Superior temporal gyrus (tissue), 1 donor: ENCODE data around the gene EMC9.
"Not testable (repeated sequence)": the region's sequence is repeated elsewhere in the genome, so short reads cannot be mapped to it uniquely, and the experiment has no call there.

Experiments used
- DNase-seq: peaks from one replicate; pipeline ENCODE4 v3.0.0-alpha.2; 2016; ENCODE audit errors: extremely low spot score

EMC9 gene

DNA sequence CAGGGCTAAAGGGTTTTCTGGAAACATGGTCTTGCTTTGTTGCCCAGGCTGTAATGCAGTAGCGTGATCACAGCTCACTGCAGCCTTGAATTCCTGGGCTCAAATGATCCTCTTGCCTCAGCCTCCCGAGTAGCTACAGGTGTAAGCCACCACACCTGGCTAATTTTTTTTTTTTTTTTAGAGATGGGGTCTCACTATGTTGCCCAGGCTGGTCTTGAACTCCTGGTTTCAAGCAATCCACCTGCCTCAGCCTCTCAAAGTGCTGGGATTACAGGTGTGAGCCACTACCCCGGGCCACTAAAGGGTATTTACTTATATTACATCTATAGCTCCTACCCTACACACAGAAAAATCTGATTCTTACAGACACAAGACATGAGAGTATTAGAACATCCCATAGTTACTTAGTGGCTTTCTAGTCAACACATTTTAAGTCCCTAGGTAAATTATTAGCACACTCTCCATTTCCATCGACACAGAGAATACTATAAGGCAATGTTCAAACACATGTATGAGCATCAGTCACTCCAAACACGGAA lies 33.0 kb downstream of the EMC9 start:
- DNase-seq: no peak

DNA sequence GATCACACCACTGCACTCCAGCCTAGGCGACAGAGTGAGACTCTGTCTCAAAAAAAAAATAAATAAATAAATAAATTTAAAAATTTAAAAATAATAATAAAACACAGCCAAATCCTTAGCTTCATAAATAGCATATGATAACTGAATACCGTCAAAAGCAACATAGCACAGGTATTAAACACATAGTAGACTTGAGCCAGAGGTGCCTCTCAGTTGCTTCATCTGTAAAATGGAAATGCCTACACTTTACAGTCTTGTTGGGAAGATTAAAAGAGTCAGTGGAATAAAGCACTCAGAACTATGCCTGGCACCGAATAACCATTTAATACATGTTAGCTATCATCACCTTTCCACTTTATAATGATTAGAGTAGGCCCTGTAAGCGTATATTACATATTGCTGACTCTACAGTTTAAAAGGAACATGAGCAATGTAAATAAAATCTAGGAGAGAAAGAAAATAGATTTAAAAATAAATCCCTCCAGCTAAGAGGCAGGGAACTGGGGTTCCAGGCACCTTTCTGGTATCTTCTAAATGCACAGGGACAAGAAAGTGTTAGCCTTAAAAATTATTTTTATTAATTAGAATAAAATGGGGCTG lies 34.6 kb downstream of the EMC9 start:
- DNase-seq: no peak

DNA sequence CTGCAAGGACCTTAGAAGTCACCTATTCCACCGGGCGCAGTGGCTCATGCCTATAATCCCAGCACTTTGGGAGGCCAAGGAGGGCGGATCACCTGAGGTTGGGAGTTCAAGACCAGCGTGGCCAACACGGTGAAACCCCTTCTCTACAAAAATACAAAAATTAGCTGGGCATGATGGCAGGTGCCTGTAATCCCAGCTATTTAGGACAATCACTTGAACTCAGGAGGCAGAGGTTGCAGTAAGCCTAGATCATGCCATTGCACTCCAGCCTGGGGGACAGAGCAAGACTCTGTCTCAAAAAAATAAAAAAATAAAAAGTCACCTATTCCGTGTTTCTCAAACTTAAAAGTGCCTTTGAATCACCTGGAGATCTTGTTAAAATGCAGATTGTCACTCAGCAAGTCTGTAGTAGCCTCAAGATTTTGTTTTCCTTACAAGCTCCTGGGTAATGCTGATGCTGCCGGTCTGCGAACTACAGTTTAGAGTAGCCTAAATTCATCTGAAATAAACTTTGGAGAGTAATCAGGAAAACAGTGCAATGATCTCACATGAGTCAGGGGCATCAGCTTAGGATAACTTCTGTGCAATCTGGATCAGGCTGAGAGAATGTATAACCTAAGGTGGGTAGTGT lies 35.7 kb downstream of the EMC9 start:
- DNase-seq: not testable (repeated sequence)

DNA sequence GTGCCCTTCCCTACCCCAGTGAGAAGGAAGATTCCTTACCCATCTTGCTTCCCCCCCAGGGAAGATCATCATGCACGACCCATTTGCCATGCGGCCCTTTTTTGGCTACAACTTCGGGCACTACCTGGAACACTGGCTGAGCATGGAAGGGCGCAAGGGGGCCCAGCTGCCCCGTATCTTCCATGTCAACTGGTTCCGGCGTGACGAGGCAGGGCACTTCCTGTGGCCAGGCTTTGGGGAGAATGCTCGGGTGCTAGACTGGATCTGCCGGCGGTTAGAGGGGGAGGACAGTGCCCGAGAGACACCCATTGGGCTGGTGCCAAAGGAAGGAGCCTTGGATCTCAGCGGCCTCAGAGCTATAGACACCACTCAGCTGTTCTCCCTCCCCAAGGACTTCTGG lies 37.9 kb downstream of the EMC9 start:
- no peak for DNase-seq

DNA sequence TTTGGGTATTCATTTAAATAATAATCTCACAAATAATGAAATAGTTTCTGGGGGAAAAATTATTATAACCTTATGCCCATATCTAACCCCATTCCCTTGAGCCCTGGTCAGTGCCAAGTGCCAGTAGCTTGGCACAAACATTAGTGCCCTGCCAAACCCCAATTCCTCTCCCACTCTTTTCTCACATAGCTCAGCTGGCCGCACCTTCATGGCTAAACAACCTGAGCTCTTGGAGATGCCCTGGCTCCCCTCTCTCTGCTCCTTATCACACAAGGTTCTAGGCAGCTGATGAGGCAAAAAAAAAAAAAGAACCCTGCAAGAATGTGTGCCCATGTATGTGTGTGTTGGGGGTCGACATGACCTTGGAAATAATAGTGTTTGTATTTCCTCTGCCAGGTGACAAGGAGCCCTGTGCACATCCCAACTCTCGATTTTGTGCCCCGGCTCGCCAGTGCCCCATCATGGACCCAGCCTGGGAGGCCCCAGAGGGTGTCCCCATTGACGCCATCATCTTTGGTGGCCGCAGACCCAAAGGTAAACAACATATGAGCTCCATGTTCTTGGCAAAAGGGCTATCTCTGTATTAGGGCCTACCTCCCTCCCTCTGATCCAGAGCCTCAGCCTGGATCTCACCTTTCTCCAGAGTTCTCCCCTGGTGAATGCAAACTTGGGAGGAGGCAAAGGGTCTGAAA lies 38.9 kb downstream of the EMC9 start:
- no peak for DNase-seq

DNA sequence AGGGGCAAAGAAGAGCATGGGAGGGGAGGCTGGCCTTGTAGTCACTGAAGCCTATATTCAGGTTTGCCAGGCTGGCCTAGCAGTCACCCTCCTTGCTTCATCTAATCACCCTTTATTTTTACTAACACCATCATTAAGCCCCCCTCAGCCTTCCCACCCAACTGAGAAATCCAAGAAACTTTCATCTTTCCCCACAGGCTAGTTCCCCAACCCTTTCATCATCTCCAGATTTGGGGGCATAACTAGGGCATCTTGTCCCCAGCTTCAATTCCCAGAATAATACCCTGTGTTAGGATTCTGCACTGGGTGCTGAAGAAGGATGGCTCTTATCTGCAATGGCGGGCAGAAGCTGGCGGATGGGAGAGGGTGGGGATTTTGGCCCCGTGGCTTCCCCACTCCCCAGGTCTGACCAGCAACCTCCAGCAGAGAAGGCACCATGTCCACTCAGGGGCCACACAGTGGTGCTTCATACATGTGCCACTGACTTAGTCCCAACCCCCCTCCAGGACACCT lies 40.4 kb downstream of the EMC9 start:
- no peak for DNase-seq

DNA sequence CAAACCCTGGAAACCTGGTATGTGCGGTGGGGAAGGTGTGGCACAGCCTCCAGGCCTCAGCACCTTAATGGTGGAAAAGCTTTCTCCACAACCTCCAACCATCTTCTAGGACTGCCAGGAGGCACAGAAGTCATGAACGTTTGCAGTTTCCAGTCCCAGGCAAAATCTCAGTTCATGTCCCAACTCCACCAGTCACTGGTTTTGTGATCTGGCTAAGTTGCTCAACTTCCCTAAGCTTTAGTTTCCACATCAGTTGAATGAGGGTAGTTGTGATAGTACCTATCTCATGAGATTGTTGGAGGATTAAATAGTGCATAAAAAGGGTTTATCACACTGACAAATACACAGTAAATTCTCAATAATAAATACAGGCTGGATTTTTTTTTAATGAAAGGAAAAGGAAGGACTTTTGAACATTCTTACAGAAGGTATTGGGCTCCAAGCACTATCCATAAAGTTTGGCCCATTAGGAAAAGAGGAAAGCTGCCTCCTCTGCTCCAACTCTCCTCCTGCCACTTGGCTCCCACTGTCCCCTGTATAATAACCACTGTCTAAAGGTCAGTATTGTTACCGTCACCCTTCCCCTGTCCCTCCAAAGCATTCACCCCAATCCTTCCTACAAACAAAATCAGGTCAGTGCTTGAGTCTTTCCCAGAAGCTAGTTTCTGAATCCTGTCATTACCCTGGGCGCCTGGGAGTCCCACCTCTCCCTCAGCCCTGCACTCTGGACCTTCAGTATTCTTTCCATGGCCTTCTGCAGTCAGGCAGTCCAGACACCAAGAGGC lies 41.0 kb downstream of the EMC9 start:
- DNase-seq: no peak

DNA sequence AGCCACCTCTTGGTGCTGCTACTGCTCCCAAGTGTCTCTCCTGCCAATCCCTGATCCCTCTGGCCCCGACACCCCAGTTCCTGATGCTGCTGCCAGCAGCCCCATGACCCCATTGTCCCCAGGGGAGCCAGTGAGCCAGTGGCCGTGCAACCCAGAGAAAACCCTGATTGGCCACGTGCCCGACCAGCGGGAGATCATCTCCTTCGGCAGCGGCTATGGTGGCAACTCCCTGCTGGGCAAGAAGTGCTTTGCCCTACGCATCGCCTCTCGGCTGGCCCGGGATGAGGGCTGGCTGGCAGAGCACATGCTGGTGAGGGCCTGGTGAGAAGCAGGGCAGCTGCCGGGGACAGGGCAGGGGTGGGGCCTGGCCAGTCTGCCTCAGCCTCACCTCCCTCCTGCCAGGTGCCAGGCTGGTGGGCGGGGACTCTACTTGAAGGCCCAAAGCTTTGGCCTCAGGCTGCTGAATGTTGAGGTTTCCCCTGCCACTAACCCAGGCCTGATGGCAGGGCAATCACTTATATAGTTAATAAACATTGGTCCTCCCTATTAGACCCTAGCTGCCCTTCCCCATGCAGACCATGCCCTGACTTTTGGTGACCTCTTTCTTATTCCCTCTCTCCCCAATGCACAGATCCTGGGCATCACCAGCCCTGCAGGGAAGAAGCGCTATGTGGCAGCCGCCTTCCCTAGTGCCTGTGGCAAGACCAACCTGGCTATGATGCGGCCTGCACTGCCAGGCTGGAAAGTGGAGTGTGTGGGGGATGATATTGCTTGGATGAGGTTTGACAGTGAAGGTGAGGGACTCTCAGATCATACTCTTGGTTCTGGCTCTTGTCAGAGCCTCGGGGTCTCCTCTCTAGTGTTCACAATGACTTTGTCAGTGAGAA lies 42.2 kb downstream of the EMC9 start:
- no peak for DNase-seq

DNA sequence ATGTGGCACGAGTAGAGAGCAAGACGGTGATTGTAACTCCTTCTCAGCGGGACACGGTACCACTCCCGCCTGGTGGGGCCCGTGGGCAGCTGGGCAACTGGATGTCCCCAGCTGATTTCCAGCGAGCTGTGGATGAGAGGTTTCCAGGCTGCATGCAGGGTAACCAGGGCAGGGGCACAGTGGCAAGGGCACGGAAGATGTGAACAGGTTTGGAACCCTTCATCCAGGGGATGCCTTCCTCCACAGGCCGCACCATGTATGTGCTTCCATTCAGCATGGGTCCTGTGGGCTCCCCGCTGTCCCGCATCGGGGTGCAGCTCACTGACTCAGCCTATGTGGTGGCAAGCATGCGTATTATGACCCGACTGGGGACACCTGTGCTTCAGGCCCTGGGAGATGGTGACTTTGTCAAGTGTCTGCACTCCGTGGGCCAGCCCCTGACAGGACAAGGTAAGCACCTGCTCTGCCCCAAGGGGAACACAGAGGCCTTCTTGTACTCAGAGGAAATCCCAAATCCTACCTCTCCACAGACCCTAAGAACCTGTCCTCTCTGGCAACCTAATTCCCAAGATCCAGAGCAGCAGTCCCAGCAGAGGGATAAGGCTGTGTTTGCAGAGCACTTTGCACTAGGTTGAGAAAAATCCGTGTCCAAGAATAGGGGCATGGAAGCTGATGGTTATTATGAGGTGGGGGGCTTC lies 43.0 kb downstream of the EMC9 start:
- DNase-seq: no peak

DNA sequence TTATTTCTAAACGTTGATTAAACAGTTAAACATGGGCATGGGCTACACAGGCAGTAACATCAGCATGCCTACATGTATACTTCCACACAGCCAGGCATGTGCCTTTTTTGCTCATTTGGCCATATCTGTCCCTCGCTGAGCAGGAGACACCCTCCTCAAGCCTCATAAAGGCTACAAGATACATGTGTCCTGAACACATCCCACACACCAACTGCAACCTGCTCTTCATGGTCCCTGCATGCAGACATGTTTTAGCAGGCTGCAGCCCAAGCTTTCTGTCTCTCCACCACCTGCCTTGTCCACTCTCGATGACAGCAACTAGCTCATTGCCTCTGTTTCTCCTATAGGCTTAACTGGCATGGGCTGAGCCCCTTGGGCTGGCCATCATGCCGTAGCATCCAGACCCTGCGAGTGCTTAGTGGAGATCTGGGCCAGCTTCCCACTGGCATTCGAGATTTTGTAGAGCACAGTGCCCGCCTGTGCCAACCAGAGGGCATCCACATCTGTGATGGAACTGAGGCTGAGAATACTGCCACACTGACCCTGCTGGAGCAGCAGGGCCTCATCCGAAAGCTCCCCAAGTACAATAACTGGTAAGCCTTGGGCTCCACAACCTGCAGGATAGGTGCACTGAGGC lies 44.7 kb downstream of the EMC9 start:
- no peak for DNase-seq

DNA sequence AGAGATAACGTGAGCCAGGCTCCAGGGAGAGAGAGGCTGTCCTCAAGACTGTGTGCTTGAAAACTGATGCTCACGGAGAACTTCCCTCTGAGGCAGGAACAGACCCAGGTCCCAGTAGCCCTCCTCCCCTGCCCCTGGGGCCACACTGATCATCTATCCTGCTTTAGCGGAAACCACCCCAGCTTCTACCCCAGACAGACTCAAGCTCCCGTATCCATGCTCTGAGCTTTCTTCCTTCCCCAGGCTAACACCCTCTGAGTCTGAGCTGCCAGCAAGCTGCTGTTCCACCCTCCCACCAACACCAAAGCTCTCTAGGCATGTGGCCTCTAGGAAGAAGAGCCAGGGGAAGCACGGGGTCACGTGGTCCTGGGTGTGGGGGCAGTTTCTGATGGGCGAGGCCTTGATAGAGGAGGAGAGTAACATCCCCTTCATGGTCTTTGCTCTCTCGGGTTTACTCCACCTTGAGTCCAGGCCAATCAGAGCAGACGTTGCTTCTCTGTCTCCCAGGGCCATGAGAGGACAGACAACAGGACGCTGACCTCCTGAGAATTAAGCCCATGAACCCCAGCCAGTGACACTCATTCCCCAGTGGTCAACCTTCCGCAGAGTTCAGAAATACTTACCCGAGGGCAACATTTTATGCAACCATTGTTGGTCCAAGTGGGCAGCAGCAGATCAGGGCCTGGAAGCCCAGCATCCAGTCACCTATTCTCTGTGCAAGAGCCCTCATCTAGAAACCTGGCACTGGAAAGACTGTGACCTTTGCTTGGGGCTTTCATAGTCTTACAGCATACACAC lies 45.9 kb downstream of the EMC9 start:
- no peak for DNase-seq

DNA sequence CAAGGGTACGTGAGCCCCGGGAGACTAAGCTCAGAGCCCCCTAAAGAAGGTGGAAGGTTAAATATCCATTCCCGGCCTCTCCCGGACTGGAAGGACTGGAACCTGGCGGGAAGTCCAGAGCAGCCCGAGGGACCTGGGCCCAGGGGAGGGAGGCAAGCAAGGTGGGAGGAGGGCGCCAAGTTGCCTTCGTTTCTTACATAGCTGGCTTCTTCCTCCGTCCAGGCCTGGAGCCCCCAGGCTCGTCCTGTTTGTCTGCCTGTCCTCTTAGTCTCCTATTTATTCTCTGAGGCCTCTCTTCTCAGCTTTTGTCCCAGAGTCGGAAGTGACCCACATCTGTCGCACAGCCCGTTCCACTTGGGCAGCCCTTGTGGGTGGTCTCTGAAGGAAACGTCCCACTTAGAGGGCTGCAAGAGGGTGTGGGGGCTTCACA lies 46.5 kb downstream of the EMC9 start:
- DNase-seq: no peak

DNA sequence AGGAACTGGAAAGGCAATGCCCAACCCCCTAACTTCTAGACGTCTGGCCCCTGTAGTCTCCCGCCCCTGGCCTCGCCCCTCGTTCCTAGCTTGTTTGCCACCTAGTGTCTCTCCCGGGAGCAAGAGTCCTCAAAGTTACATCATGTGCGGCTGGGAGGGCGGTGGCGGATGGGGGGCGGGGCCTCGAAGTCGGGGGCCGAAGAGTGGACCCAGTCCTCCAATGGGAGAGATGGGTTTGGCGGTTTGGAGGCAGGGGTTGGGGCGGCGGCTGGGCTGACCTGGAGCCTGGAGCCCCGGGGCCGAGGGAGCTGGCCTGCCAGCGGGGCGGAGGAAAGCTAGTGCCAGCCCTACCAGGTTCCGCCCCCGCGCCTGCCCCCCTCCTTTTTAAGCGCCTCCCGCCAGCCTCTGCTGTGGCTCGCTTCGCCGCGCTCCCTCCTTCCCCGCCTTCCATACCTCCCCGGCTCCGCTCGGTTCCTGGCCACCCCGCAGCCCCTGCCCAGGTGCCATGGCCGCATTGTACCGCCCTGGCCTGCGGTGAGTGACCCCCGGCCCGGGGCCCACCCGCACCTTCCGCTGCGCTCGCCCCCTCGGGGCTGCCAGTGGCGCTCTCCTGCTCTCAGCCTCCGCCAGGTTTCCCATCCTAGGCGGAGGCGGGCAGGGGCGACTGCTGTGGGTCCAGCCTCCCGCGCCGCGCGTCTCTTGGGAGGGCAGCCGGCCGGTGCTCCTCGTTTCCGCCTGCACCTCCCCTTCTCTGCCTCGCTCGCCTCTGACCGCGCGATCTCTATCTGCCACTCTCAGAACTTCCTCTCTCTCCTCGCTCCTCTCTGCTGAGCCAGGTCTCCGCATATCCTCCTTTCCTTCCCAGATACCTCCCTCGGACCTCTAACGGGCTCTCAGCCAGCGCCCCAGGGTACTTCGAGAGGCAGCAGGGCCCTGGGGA lies 47.2 kb downstream of the EMC9 start, which contains the start of gene PCK2:
TSS of gene PCK2 (plus strand) at position 411 of the 940 bp plus-strand sequence. CDS start at position 506, 95 bp downstream.
- no peak for DNase-seq

DNA sequence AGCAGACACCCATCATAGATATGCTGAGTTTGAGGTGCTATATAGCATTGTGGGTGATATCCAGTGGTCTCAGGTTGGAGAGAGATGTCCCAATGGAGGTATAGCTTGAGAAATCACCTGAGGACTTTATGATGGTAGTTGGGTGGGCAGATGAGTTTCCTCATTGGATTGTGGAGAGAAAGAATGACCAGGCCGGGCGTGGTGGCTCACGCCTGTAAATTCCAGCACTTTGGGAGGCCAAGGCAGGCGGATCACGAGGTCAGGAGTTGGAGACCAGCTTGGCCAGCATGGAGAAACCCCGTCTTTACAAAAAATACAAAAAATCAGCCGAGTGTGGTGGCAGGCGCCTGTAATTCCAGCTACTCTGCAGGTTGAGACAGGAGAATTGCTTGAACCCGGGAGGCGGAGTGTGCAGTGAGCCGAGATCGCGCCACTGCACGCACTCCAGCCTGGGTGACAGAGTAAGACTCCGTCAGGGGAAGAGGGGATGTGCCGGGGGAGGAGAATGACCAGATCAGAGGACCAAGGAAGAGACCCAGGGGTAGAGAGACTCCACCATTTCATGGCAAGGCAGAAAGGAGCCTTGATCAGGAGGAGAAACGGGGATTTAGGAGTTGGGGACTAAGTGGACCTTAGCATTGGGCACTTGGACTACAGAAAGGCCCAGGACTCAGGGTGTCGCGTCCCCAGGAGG lies 48.0 kb downstream of the EMC9 start:
- no peak for DNase-seq

DNA sequence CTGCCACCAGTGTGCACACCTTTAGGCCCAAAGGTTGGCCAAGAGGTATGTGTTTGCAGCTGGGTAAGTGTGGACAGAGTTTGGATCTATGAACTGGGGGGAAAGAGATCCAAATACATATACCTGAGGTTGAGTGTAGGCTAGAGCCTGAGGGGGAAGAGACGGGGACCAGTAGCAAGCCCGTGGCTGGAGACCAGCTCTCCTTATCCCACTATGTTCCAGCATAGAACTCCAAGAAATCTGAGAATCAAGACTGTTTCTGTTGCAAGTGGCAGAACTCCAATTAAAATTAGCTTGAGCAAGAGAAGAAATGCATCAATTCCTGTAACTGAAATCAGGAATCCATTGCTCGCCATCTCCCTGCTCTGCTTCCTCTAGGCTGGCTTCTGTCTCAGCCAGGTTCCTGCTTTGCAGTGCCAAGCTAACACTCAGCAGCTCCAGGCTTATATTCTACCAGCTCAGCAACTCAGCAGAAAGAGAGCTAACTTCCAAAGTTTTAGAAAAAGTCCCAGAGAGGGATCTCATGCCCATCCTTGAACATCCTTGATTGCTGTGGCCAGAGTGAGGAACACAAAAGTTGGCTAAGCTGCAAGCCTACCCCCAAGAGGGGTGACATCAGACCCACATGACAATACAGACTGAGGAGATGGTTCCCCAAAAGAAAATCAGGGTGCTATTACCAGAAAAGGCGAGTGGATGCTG lies 48.7 kb downstream of the EMC9 start:
- DNase-seq: no peak

DNA sequence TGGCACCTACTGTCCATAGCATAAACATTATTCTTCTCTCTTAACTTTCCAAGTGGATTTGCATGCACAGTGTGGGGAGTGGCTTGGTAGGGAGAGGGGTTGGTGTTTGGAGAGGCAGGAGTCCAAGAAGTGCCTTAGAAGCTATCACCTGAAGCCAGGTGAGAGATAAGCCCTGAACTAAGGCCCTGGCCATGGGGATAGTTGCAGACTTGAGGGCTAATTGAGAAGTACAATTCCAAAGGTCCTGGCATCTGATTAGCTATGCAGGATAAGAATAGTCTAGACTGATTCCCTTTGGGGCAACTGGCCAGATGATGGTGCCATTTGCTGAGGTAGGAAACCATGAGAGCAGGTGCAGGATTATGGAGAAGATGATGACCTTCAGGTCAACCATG lies 49.3 kb downstream of the EMC9 start:
- DNase-seq: no peak

DNA sequence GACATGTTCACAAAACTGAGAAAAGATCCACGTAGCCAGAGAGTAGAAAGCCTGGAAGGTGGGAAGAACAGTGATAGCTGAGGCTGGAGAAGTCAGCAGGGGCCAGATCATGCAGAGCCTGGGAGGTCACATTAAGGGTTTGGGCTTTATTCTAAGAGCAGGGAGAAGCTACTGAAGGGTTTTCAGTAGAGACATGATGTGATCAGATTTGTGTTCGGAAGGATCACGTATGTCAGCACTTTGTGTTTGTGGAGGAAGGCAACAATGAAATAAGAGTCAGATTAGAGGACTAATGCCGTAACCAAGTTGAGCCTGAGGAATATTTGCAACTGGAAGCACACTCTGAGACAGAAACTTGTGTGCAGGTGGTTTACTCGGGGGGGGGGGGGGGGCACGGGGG lies 51.5 kb downstream of the EMC9 start:
- no peak for DNase-seq
